Activated T-cell treated with anti-CD3 and anti-CD28 coated beads, Interleukin-2, amount 50 U/mL, for 4 hours (primary cell): Measurements from ENCODE around the gene PTPRB. TPM values are rescaled to one million over a fixed set of nuclear protein-coding genes. Genes with fewer than 3 reads are reported as not detected.

Experiments used
- ATAC-seq, 2 donors: fragments of 200-7000 bp; cut with Tn5 transposase; one replicate each; pipeline ENCODE4 v1.10.0; 2021
- DNase-seq: peaks from one replicate; pipeline ENCODE4 v3.0.0-alpha.2; 2020
- H3K27me3 Mint-ChIP-seq: one replicate; pipeline ENCODE4 v1.8.0; 2021; ENCODE audit warnings: low read depth, mixed read lengths
- H3K36me3 Mint-ChIP-seq: one replicate; pipeline ENCODE4 v1.8.0; 2022; ENCODE audit warnings: mixed read lengths; ENCODE audit not compliant: insufficient read depth
- H3K4me1 Mint-ChIP-seq: one replicate; pipeline ENCODE4 v1.8.0; 2021; ENCODE audit warnings: low read depth, mixed read lengths
- H3K4me3 Mint-ChIP-seq: one replicate; pipeline ENCODE4 v1.8.0; 2021; ENCODE audit warnings: mild to moderate bottlenecking, moderate library complexity, mixed read lengths
- H3K9me3 Mint-ChIP-seq: one replicate; pipeline ENCODE4 v1.8.0; 2021; ENCODE audit warnings: mixed read lengths
- total RNA-seq, 3 donors: library from RNA; stranded (reverse); gene quantifications; one replicate each; pipeline ENCODE4 v1.2.1, GENCODE V29; 2021

PTPRB gene
- total RNA-seq, 3 donors from 2014 or later = 0.05 to 0.11 (median 0.05) TPM

DNA sequence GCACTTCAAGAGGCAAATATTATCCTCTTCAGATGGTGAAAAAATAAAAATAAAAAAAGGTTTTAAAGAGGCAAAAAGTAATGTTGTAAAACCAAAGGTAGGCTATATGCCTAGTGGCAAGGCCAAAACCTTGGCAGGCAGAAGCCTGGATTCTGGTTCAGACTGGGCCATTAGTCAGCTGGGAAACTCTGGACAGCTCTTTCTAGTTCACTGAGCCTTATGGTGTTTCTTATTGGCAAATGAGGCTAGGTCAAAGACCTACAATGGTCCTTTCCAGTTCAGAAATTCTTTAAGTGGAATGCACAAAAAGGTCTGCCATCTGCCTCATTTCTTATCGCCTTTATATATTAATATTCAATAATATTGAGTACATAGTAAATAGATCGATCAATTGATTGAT is 44.6 kb downstream of the PTPRB start:
- H3K36me3 Mint-ChIP-seq = no peaks in the 10 kb centered on the region
- no peaks in the 10 kb centered on the region for H3K4me1 Mint-ChIP-seq
- no peak for DNase-seq
- no peaks in the 10 kb centered on the region for H3K9me3 Mint-ChIP-seq
- H3K27me3 Mint-ChIP-seq = peaks cover 13% of the 10 kb centered on the region
- ATAC-seq = no peak
- H3K4me3 Mint-ChIP-seq = no peak overlapping the region

DNA sequence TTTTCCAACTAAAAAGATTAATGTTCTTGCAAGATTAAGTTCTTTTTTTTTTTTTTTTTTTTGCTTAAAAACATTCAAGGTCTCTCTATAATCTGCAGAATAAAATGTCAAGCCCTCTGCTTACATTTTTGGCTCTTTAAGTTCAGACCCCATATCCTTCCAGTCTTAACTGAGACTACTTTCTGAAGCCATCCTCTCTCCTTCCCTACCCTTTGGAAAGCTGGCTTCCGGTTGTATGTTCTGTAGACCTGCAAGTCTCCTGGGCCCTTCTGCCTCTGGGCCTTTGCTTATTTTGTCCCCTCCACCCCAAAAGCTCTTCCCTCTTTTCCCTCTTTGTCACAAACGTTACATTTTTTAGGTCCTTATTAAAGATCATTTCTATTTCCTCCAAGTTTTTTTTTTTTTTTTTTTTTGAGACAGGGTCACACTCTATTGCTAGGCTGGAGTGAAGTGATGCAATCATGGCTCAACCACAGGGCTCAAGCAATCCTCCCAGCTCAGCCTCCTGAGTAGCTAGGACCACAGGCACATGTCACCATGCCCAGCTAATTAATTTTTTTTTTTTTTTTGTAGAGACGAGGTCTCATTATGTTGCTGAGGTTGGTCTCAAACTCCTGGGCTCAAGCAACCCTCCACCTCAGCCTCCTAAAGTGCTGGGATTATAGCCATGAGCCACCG is 46.5 kb downstream of the PTPRB start:
- peaks cover 13% of the 10 kb centered on the region for H3K27me3 Mint-ChIP-seq
- H3K4me1 Mint-ChIP-seq = no peaks in the 10 kb centered on the region
- ATAC-seq = no peak
- no peaks in the 10 kb centered on the region for H3K36me3 Mint-ChIP-seq
- no peak for DNase-seq
- H3K9me3 Mint-ChIP-seq = no peaks in the 10 kb centered on the region
- H3K4me3 Mint-ChIP-seq = no peak overlapping the region

- no peaks in the 10 kb centered on the region for H3K4me1 Mint-ChIP-seq
- no peaks in the 10 kb centered on the region for H3K9me3 Mint-ChIP-seq
- no peaks in the 10 kb centered on the region for H3K36me3 Mint-ChIP-seq
- ATAC-seq (peak in 1 of 2 donors; percentile 55), DNase-seq (peak; percentile 37)
- H3K4me3 Mint-ChIP-seq = no peak overlapping the region
- peaks cover 13% of the 10 kb centered on the region for H3K27me3 Mint-ChIP-seq
Observed at GRCh38 chr12:70590051-70590450, 47.2 kb downstream of the PTPRB start.

DNA sequence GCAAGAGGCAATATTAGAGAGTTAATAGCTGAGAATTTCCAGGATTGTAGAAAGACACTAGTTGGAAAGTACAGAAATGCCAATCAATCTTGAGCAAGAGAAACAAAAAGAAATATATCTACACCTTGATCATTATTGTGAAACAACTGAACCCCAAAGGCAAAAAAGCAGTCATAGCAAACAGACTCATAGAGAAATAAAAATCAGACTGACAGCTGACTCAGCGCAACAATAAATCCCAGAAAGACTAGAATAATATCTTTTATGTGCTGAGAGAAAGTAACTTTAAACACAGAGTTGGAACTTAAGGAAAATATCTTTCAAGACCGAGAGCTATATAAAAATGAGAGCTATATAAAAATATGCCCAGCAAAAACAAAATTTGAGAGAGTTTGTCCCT is 52.9 kb downstream of the PTPRB start:
- H3K36me3 Mint-ChIP-seq = no peaks in the 10 kb centered on the region
- no peak for DNase-seq
- no peak overlapping the region for H3K4me3 Mint-ChIP-seq
- no peaks in the 10 kb centered on the region for H3K4me1 Mint-ChIP-seq
- peaks cover 11% of the 10 kb centered on the region for H3K9me3 Mint-ChIP-seq
- ATAC-seq = no peak
- peaks cover 10% of the 10 kb centered on the region for H3K27me3 Mint-ChIP-seq

GRCh38 chr12:70583251-70583650 is 54.0 kb downstream of the PTPRB start:
- Mint-ChIP-seq H3K4me1 (no peaks in the 10 kb centered on the region), H3K4me3 (no peak overlapping the region)

GRCh38 chr12:70581208-70581607 is 56.0 kb downstream of the PTPRB start:
- Mint-ChIP-seq H3K27me3 (peaks cover 7% of the 10 kb centered on the region), H3K9me3 (peaks cover 11% of the 10 kb centered on the region), H3K36me3 (no peaks in the 10 kb centered on the region), H3K4me3 (no peak overlapping the region), H3K4me1 (no peaks in the 10 kb centered on the region)
- ATAC-seq = no peak
- no peak for DNase-seq

More at GRCh38 chr12:70583251-70583650, 54.0 kb downstream of the PTPRB start:
- ATAC-seq (no peak), DNase-seq (no peak)
- Mint-ChIP-seq H3K27me3 (peaks cover 9% of the 10 kb centered on the region), H3K36me3 (no peaks in the 10 kb centered on the region), H3K9me3 (peaks cover 11% of the 10 kb centered on the region)

- DNase-seq = no peak
- Mint-ChIP-seq H3K36me3 (no peaks in the 10 kb centered on the region), H3K9me3 (no peaks in the 10 kb centered on the region), H3K27me3 (peaks cover 5% of the 10 kb centered on the region), H3K4me1 (no peaks in the 10 kb centered on the region), H3K4me3 (no peak overlapping the region)
- ATAC-seq = no peak
Observed at GRCh38 chr12:70577283-70577634, 60.0 kb downstream of the PTPRB start.

GRCh38 chr12:70576341-70577282 is 60.6 kb downstream of the PTPRB start:
- no peak overlapping the region for H3K4me3 Mint-ChIP-seq
- H3K4me1 Mint-ChIP-seq = no peaks in the 10 kb centered on the region
- DNase-seq (no peak), ATAC-seq (no peak)
- H3K9me3 Mint-ChIP-seq = no peaks in the 10 kb centered on the region
- H3K27me3 Mint-ChIP-seq = peaks cover 5% of the 10 kb centered on the region
- no peaks in the 10 kb centered on the region for H3K36me3 Mint-ChIP-seq

DNA sequence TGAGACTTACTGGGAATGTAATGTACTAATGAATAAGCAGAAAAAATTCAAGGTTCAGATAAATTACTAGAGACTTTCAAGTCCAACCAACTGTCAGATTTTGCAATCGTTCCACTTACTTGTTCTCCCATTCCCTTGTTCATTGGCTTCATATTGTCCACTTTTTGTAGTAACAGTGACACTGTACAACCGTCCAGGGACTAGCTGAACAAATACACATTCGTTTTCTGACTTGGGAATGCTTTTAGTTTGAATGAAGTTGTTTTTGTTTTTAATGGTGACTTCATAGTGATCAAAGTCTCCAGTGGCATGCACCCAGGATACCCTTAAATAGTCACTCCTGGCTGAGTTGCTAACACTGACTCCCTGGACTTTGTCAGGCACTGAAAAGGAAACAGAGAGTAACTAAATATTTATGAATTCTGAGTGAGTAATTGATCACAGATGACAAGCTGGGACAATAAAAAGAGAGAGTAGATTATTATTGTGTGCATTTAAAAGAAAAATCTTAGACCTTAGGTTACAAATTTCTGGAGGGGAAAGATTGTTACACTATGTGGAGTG is 65.4 kb downstream of the PTPRB start:
- ATAC-seq (no peak), DNase-seq (no peak)
- no peaks in the 10 kb centered on the region for H3K4me1 Mint-ChIP-seq
- H3K36me3 Mint-ChIP-seq = no peaks in the 10 kb centered on the region
- H3K27me3 Mint-ChIP-seq = peaks cover 4% of the 10 kb centered on the region
- H3K4me3 Mint-ChIP-seq = no peak overlapping the region
- H3K9me3 Mint-ChIP-seq = no peaks in the 10 kb centered on the region

- no peaks in the 10 kb centered on the region for H3K36me3 Mint-ChIP-seq
- H3K4me1 Mint-ChIP-seq = no peaks in the 10 kb centered on the region
- peaks cover 4% of the 10 kb centered on the region for H3K27me3 Mint-ChIP-seq
- ATAC-seq (no peak), DNase-seq (no peak)
- no peaks in the 10 kb centered on the region for H3K9me3 Mint-ChIP-seq
- no peak overlapping the region for H3K4me3 Mint-ChIP-seq
Observed at GRCh38 chr12:70571029-70571428, 66.2 kb downstream of the PTPRB start.

GRCh38 chr12:70561550-70561949 is 75.7 kb downstream of the PTPRB start:
- Mint-ChIP-seq H3K27me3 (peaks cover 5% of the 10 kb centered on the region), H3K4me3 (no peak overlapping the region), H3K36me3 (no peaks in the 10 kb centered on the region), H3K9me3 (no peaks in the 10 kb centered on the region), H3K4me1 (no peaks in the 10 kb centered on the region)
- DNase-seq (no peak), ATAC-seq (no peak)

DNA sequence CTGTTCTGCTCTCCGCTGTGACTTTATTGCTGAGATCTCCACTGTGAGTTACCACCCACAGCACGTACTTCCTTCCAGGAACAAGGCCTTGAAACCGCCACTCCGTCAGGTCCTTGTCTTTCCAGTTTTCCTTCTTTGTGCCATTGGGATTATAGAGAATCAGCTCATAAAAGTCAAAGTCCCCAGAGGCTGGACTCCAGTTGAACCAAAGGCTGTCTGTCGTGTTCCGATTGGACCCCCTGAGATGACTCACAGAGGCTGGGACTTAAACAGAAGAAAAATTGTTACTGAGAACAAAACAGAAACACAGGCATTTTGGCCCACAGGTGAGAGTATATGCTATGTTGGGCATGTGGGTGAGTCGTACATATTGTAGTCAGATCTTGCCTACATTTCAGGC is 76.6 kb downstream of the PTPRB start:
- no peak for DNase-seq
- ATAC-seq = no peak
- Mint-ChIP-seq H3K27me3 (peaks cover 4% of the 10 kb centered on the region), H3K4me1 (no peaks in the 10 kb centered on the region), H3K4me3 (no peak overlapping the region), H3K9me3 (no peaks in the 10 kb centered on the region), H3K36me3 (no peaks in the 10 kb centered on the region)

DNA sequence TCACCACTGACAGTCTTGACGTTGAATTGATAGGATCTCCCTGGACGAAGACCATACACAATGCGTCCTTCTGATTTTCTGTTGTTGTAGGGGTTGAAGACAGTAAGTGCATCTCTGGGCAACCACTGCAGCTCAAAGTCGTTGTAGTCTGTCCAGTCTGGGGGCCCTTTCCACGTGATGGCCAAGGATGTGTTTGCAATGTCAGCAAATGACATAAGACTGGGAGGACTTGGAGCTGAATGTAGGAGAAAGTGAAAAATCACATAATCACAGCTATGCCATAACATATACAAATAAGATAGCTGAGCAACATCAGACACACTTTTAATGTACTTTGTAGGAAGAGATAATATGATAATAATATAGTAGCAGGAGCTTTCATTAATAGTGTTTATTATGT is 77.8 kb downstream of the PTPRB start:
- ATAC-seq (no peak), DNase-seq (no peak)
- H3K4me3 Mint-ChIP-seq = no peak overlapping the region
- peaks cover 2% of the 10 kb centered on the region for H3K27me3 Mint-ChIP-seq
- H3K9me3 Mint-ChIP-seq = no peaks in the 10 kb centered on the region
- no peaks in the 10 kb centered on the region for H3K4me1 Mint-ChIP-seq
- no peaks in the 10 kb centered on the region for H3K36me3 Mint-ChIP-seq

- H3K36me3 Mint-ChIP-seq = no peaks in the 10 kb centered on the region
- H3K9me3 Mint-ChIP-seq = no peaks in the 10 kb centered on the region
- H3K4me1 Mint-ChIP-seq = no peaks in the 10 kb centered on the region
- ATAC-seq (peak in 1 of 2 donors; percentile 14), DNase-seq (no peak)
- H3K4me3 Mint-ChIP-seq = no peak overlapping the region
- H3K27me3 Mint-ChIP-seq = peaks cover 2% of the 10 kb centered on the region
Observed at GRCh38 chr12:70557583-70558191, 79.5 kb downstream of the PTPRB start.
